Uterus (tissue), 4 donors: ENCODE measurements around the gene ZNF22. TPM values are rescaled to one million over a fixed set of nuclear protein-coding genes. Genes with fewer than 3 reads are reported as not detected.

Experiments
- DNase-seq, 2 donors: peaks; one replicate each; pipeline ENCODE4 v3.0.0-alpha.2; 2019 to 2020
- H3K27ac ChIP-seq, 2 donors: fragments of 200-600 bp; sonication (generic); 1 replicate in 1 of 2; 2 replicates in 1 of 2; pipeline ENCODE4 v1.5.1; 2016 to 2018
- H3K27me3 ChIP-seq, 2 donors: fragments of 200-600 bp; sonication (generic); one replicate each; pipeline ENCODE4 v1.5.1; 2018 to 2019; ENCODE audit warnings: control low read depth in 1 of 2
- H3K36me3 ChIP-seq, 2 donors: fragments of 200-600 bp; sonication (generic); one replicate each; pipeline ENCODE4 v1.5.1; 2019; ENCODE audit warnings: control low read depth in 1 of 2
- H3K4me1 ChIP-seq, 2 donors: fragments of 200-600 bp; sonication (generic); one replicate each; pipeline ENCODE4 v1.5.1; 2018 to 2019; ENCODE audit warnings: control low read depth in 1 of 2
- H3K4me3 ChIP-seq, 2 donors: fragments of 200-600 bp; sonication (generic); 1 replicate in 1 of 2; 2 replicates in 1 of 2; pipeline ENCODE4 v1.5.1; 2018 to 2019; ENCODE audit warnings: mild to moderate bottlenecking in 1 of 2
- H3K9me3 ChIP-seq, 2 donors: fragments of 200-600 bp; sonication (generic); one replicate each; pipeline ENCODE4 v1.5.1; 2019; ENCODE audit warnings: control low read depth in 1 of 2
- POLR2A ChIP-seq, 2 donors: fragments of 450-650 bp; IDR thresholded peaks; one replicate each; pipeline ENCODE4 v1.6.1; 2016; ENCODE audit warnings: antibody characterized with exemption in 2 of 2, mild to moderate bottlenecking in 1 of 2, moderate library complexity in 1 of 2
- intact Hi-C: fragments of 100-400 bp; cut with DNase I; formaldehyde crosslinking; loops from one replicate; pipeline ENCODE4 v1.15.1; 2023; ENCODE audit warnings: low total_unique reads
- total RNA-seq, 4 donors: library from RNA; depleted of rRNA in 3 of 4; stranded (reverse); fragments of >200 nt in 3 of 4; gene quantifications; one replicate each; pipeline versions ENCODE4 v1.1.0 to v1.2.4, GENCODE V29; 2014 to 2023
- TF ChIP-seq, protein P1 (sequence below), 4 experiments: fragments of 200-600 bp in 2 of 4; fragments of 450-650 bp in 2 of 4; sonication (generic) in 2 of 4; IDR thresholded peaks; one replicate each; pipeline ENCODE4 v1.5.1; 2016 to 2019; ENCODE audit warnings: antibody characterized with exemption in 4 of 4, mild to moderate bottlenecking in 2 of 4, moderate library complexity in 1 of 4
- donor health status: DM: yes; HTN: yes; CAD: no.

Gene ZNF22
- 10 to 100 TPM; 20.7 to 78.1 (median 34.6) TPM for total RNA-seq

GRCh38 chr10:45000752-45001380, at the start of gene ZNF22:
Gene ZNF22 (plus strand): TSS chr10:45000923. CDS start chr10:45003369, 2,446 bp downstream.
- peak; percentile 47 to 73 for TF ChIP-seq POLR2A (IDR thresholded peaks at IDR 0.05)
- TF ChIP-seq, protein P1, sequence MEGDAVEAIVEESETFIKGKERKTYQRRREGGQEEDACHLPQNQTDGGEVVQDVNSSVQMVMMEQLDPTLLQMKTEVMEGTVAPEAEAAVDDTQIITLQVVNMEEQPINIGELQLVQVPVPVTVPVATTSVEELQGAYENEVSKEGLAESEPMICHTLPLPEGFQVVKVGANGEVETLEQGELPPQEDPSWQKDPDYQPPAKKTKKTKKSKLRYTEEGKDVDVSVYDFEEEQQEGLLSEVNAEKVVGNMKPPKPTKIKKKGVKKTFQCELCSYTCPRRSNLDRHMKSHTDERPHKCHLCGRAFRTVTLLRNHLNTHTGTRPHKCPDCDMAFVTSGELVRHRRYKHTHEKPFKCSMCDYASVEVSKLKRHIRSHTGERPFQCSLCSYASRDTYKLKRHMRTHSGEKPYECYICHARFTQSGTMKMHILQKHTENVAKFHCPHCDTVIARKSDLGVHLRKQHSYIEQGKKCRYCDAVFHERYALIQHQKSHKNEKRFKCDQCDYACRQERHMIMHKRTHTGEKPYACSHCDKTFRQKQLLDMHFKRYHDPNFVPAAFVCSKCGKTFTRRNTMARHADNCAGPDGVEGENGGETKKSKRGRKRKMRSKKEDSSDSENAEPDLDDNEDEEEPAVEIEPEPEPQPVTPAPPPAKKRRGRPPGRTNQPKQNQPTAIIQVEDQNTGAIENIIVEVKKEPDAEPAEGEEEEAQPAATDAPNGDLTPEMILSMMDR (IDR thresholded peaks at IDR 0.05): peak in 3 of 4 experiments; percentile 13 to 50 (median 37)
- Histone ChIP-seq H3K4me1 (peaks cover 4 to 16% of the 10 kb centered on the region in 2 donors), H3K9me3 (no peaks in the 10 kb centered on the region), H3K4me3 (peak within 1 kb of the TSS; percentile 54 to 56), H3K27me3 (no peaks in the 10 kb centered on the region), H3K27ac (peak within 1 kb of the TSS; percentile 92 to 94), H3K36me3 (no peaks in the 10 kb centered on the region)
- intact Hi-C loops: no loop called here
- peak; percentile 65 to 81 for DNase-seq

- Histone ChIP-seq H3K9me3 (no peaks in the 10 kb centered on the region), H3K27me3 (no peaks in the 10 kb centered on the region), H3K27ac (no peak overlapping the region), H3K4me1 (no peaks in the 10 kb centered on the region), H3K36me3 (no peaks in the 10 kb centered on the region), H3K4me3 (no peak overlapping the region)
- intact Hi-C loops: no loop called here
- DNase-seq: no peak
- no peak for TF ChIP-seq POLR2A (IDR thresholded peaks at IDR 0.05)
- TF ChIP-seq, protein P1 (IDR thresholded peaks at IDR 0.05): no peak
These were observed 49.0 kb upstream of the ZNF22 start for GRCh38 chr10:44951576-44952226.

- intact Hi-C loops: no loop called here
- no peaks in the 10 kb centered on the region for H3K27me3 ChIP-seq
- H3K36me3 ChIP-seq: no peaks in the 10 kb centered on the region
- no peak overlapping the region for H3K27ac ChIP-seq
- DNase-seq: no peak
- TF ChIP-seq, protein P1 (IDR thresholded peaks at IDR 0.05): no peak
- no peak for TF ChIP-seq POLR2A (IDR thresholded peaks at IDR 0.05)
- no peak overlapping the region for H3K4me3 ChIP-seq
- no peaks in the 10 kb centered on the region for H3K4me1 ChIP-seq
- no peaks in the 10 kb centered on the region for H3K9me3 ChIP-seq
These were observed 47.9 kb upstream of the ZNF22 start for GRCh38 chr10:44952779-44953231.

DNA sequence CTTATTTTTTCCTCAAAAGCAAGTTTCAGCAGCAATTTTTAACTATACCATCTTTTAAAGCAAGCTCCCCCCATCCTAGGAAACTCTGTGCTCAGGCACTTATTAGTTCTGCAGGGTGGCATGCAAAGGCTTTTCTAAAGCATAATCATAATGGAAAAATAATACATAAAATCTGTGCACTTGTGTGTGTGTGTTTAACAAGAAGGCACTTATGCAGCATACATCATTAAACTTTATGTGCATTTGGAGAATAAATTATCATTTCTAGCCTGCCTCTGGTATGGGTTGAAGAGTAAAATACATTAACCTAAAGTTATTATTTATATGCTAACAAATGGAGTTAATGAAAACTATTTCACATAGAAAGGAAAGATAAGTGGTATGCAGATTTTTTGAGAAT, 46.7 kb upstream of the ZNF22 start:
- TF ChIP-seq POLR2A (IDR thresholded peaks at IDR 0.05): no peak
- TF ChIP-seq, protein P1 (IDR thresholded peaks at IDR 0.05): no peak
- Histone ChIP-seq H3K27me3 (no peaks in the 10 kb centered on the region), H3K27ac (no peak overlapping the region), H3K36me3 (no peaks in the 10 kb centered on the region), H3K4me3 (no peak overlapping the region), H3K4me1 (no peaks in the 10 kb centered on the region), H3K9me3 (no peaks in the 10 kb centered on the region)
- DNase-seq: no peak
- intact Hi-C loops: no loop called here

GRCh38 chr10:44954962-44955361, 45.8 kb upstream of the ZNF22 start:
- Histone ChIP-seq H3K36me3 (no peaks in the 10 kb centered on the region), H3K27ac (peak overlapping the region; percentile 24 to 50), H3K4me1 (peaks cover 0 to 2% of the 10 kb centered on the region in 2 donors), H3K9me3 (no peaks in the 10 kb centered on the region), H3K27me3 (no peaks in the 10 kb centered on the region), H3K4me3 (no peak overlapping the region)
- intact Hi-C loops: no loop called here
- TF ChIP-seq POLR2A (IDR thresholded peaks at IDR 0.05): no peak
- TF ChIP-seq, protein P1 (IDR thresholded peaks at IDR 0.05): no peak
- no peak for DNase-seq
